HG03064 (cell line): Measurements from ENCODE around the gene AVPR1A.
"Not testable (repeated sequence)": the region's sequence is repeated elsewhere in the genome, so short reads cannot be mapped to it uniquely, and the experiment has no call there.

Experiments
- ATAC-seq: cut with Tn5 transposase; IDR thresholded peaks from one replicate; pipeline ENCODE4 v1.9.1; 2021; ENCODE audit warnings: low read depth; ENCODE audit not compliant: unreplicated experiment

AVPR1A gene

DNA sequence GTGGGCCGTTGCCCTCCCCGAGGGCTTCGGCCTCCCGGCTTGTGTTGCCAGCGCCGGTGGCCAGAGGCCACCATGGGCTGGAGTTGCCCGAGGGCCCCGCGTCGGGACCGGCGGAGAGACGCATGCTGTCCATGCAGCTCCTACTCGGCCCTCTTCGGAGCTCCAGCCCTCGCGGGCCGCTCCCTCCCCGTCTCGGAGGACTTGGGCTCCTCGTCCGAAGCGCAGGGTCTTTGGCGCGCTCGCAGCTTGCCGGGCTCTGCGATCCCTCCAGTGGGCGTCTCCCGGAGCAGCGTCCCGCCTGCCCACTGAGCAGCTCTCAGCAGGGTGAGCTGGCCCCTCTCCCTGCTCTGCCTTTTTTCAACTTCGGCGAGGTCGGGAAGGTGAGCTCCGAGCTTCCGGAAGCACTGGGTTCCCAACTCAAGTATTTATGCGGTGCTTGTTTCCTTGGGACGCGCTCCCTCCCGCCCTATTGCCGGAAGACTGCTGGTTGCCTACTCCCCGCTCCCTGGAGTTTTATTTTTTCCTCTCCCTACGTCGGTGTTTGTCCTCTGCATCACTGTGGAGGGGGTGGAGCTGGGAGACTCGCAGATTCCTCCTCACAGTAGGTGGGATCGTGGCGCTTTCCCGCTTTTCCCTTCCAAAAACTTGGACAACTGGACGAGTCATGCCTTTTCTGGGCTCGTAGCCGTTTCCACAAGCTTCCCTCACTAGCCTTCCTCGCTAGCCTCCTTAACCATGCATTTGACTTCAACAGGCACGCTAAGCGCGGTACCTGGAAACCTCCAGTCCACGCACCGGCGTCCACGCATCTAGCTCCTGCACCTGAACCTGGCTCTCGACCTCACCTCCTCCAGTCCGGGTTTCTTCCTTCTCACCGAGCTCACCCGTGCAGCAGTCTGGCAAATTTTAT is at the start of gene AVPR1A:
TSS of gene AVPR1A (minus strand) at position 489 of the 910 bp plus-strand sequence. CDS start at position 124, 365 bp downstream.
- ATAC-seq, result no peak

DNA sequence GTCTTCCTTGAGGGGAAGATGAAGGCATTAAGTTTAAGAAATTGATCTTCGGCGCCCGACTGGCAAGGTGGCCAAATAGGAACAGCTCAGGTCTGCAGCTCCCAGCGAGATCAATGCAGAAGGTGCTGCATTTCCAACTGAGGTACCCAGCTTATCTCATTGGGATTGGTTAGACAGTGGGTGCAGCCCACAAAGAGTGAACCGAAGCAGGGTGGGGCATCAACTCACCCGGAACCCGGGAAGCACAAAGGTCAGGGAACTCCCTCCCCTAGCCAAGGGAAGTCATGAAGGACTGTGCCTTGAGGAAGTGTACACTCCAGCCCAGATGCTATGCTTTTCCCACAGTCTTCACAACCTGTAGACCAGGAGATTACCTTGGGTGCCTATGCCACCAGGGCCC is 45.2 kb upstream of the AVPR1A start:
- no peak for ATAC-seq

DNA sequence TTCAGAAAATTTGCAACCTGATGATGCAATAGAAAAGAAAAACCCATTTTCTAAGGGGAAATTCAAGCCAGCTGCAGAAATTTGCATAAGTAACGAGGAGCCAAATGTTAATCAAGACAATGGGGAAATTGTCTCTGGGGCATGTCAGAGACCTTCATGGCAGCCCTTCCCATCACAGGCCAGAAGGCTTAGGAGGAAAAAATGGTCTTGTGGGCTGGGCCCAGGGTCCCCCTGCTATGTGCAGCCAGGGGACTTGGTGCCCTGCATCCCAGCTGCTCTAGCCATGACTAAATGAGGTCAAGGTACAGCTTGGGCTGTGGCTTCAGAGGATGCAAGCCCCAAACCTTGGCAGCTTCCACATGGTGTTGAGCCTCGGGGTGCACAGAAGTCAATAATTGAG is 28.2 kb upstream of the AVPR1A start:
- no peak for ATAC-seq

DNA sequence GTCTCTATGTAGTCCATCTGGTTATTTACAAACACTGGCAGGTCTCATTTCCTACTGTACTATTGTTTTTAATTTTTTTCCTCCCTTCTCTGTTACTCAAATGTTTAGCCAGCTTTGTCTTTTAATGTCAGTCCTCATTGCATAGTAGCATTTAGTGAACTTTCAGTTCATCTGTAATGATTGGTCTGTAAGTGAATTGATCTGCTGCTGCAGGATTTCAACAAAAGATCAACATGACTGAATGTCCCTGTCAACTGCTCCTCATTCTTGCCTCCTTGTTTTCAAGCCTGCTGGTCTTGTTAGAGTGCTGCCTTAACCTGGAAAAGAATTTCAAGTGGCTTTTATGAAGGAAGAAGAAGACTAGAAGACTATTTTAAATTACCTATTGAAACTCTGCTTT is 19.3 kb upstream of the AVPR1A start:
- no peak for ATAC-seq

DNA sequence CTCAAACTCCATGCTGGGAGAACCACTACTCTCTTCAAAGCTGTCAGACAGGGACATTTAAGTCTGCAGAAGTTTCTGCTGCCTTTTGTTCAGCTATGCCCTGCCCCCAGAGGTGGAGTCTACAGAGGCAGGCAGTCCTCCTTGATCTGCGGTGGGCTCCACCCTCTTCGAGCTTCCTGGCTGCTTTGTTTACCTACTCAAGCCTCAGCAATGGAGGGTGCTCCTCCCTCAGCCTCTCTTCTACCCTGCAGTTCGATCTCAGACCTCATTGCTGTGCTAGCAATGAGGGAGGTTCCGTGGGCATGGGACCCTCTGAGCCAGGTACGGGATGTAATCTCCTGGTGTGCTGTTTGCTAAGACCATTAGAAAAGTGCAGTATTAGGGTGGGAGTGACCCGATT is 16.7 kb upstream of the AVPR1A start:
- not testable (repeated sequence) for ATAC-seq

DNA sequence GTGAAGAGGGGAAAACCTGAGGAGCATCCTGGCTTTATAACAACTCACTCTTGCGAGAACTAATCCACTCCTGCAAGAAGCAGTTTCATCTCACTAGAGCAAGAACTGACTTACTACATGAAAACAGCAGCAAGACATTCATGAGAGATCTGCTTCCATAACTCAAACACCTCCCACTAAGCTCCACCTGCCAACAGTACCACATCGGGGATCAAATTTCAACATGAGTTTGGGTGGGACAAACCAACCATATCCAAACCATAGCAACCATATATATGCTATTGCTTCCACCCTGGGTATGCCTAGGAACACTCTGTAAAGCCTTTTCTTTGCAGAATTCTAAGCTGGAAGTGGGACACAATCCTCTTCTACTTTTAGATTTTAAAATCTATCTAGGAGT is 13.9 kb upstream of the AVPR1A start:
- no peak for ATAC-seq

DNA sequence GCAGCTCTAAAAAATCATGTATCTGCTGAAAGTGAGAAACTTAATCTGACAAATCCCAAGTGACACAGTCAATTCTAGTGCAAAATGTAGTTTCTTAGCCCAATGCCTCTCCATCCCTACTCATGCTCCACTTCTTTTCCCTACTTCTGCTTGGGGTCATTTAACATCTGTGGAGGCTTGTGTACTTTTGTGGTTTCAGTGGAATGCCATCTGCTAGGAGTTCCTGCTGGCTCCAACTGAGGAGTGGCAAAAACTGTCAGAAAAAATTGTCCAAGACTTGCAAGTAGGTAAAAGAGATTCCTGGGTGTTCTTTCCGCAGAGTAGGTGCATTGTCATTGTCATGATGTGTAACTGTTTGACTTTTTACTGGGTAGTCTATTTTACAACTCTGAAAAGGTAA is 12.5 kb upstream of the AVPR1A start:
- ATAC-seq, result no peak

DNA sequence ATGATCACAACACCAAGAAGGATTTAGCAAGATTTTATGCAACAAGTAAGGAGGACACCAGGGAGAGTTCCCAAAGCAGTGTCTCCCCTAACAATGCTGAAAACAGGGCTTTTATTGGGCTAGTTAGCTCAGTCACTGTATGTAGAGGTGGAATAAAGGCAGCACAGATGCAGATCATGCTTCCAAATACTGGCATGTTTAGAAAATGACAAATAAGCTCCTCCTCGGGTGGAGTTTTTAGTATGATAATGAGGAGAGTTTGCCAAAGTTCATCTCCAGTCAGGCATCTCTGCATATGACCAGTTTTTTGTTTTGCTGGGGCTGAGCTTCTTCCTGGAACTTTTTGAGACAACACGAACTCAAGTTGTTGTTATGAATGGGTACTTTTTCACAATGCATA is 4.4 kb upstream of the AVPR1A start:
- no peak for ATAC-seq

DNA sequence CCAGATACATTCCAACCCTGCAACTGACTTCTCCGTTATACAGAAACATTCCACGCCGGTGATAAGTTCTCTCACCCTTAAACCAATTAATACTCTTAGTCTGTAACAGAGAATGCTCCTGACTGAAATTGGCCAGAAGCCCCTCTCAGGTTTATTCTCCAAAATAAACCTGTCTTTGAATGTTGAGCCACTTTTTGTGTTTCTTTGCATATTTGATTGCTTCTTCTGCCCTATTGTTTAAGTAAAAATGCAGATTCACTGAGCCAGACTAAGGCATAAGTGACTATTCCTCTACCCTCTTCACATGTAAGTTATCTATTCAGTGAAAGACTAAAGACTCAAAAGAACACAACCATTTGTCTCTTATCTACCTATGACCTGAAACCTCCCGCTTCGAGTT is 3.6 kb upstream of the AVPR1A start:
- no peak for ATAC-seq

DNA sequence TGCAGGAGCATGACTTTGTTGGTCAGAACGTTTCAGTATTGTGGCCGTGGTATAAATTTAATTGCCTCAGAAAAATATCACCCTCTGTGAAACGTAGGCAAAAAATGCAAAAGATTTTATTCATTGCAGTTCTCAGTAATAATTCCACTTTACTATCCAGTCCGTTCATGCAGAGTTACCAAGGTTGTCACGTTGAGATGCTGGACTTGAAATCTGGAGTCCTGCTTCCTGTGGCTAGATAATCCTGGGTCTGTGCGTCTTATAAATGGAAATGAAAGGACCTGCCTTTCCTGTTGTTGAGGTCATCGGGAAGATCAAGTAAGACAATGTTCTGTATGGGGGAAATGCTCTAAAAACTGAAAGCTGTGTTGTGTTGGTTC is 1.3 kb upstream of the AVPR1A start:
- no peak for ATAC-seq

DNA sequence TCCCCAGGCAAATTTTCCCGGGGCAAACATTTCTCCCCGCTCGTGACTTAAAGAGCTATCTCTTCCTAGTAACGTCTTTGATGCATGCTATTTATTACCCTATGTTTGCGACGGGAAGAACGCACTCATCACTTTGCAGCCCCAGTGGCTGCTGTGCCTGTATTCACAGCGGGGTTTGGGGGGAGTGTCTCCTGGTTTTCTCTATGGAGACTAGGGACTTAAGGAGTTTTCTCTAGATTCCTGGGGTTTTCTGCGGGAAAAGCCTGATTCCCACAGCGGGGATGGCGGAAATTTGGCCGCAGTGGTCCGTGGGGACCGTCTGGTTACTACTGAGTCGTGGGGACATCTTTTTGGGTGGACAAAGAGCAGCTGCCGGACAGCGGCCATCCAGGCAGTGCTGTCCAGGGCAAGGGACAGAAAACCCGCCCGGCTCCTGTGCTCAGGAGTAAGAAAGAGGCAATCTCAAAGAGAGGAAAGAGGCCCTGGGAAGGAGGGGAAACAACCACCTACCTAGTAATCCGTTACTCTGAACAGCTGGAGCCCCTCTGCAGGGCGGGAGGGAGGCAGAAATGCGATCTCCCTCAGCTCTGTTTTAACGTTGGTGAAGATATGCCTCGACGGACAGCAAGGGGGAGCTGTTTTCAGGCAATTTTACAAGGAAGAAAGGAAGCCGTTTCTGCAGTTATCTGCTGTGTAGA is 771 bp upstream of the AVPR1A start:
- ATAC-seq, result no peak

DNA sequence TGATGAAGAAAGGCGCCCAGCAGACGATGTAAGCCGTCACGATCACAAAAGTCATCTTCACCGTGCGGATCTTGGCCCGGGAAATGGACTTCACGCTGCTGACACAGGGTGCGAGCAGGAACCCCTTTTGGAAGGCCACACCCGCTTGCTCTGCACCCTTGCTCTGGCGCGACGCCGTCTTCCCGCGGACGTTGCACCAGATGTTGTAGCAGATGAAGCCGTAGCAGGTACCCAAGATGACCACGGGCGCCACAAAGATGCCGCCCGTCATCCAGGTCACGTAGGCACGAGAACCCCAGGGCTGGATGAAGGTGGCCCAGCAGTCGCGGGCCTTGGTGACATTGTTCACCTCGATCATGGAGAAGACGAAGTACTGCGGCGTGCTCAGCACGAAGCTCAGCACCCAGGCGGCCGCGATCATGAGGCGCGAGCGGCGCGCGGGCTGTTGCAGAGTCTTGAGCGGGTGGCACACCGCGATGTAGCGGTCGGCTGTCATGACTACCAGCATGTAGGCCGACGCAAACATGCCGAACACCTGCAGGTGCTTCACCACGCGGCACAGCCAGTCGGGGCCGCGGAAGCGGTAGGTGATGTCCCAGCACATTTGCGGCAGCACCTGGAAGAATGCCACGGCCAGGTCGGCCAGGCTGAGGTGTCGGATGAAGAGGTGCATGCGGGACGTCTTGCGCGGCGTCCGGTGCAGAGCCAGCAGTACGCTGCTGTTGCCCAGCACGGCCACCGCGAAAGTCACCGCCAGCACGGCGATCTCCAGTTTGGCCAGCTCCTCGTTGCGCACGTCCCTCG is 890 bp downstream of the AVPR1A start:
- no peak for ATAC-seq

DNA sequence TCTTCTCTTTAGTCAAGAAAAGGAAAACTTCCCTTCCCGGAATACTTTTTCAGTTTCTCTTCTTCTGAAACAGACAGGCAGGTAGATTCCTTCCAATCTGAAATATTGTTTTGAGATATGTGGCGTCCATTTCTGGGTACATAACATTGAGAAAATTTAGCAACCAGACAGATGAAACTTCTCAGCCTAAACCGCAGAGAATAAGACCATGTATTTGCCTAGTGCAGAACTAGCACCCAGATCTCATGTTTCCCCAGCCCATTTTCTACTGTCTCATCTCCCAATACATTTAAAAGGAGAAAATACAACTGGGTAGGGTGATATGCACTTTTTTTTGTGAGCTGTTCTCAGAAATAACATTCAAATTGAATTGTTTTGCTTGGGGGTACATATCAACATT is 6.4 kb downstream of the AVPR1A start:
- ATAC-seq, result no peak

DNA sequence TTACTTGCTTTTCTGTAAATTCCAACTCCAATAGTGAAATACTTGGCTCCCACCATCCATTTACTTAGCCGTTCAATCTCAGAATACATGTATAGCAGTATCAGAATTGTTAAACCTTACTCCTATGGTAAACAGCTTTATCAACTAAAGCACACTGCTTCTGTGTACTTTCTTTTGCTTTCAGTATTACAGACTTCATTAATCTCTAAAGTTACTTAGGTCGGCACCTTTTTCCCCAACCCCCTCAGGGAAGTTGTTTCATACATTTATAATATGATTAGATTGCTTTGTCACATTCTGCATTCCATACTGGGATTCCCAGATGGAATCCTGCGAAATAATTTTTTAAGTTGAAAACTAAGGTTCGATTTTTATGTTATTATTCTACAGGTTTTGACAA is 12.5 kb downstream of the AVPR1A start:
- ATAC-seq, result no peak

DNA sequence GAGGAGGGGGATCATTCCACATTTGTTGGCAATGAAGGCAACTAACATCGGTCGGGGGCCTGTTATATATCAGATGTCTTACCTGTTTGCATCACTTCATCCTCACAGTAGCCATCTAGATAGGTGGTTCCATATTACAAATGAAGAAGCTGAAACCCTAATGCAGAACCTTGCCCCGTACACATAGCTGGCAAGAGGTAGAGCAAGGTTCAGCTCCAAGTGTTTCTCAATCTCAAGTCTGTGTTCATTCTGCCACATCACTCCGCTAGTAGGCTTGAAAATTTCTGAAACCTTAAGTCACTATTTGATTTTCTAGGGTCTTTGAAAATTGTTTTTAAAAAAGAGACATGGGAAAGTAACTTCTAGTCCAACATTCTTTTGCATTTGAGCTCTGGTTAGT is 17.0 kb downstream of the AVPR1A start:
- ATAC-seq, result no peak

DNA sequence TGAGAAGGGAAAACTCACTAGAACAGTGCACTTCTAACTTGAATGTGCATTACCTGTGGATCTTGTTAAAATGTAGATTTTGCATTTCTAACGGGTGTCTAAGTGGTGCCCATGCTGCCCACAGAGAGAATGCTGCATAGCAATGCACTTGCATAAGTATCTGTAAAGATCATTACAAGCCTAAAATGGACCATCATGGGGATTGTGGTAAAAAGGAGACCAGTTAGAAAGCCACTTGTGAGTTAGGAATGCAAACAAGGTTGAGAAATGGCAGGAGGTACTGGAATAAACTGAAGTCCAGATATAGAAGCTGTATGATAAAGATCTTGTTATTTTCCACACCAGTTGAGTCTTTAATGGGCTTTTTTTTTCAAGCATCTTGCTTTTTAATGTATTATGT is 18.8 kb downstream of the AVPR1A start:
- no peak for ATAC-seq

DNA sequence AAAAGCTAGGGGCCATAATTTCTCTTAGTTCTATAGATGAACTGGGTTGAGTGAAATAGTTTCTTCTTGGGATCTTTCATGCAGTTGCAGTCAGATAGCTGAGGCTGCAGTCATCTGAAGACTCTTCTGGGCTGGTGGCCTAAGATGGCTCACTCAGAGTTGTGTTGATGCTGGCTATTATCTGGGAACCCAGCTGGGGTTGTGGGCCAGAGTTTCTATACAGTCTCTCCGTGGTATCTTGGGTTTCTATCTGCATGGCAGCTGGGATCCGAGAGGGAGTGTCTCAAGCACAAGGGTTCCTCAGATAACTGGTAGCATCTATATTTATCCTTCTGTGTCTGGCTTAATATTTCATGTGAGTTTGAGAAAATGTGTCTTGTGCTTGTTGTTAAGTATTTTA is 21.1 kb downstream of the AVPR1A start:
- no peak for ATAC-seq

DNA sequence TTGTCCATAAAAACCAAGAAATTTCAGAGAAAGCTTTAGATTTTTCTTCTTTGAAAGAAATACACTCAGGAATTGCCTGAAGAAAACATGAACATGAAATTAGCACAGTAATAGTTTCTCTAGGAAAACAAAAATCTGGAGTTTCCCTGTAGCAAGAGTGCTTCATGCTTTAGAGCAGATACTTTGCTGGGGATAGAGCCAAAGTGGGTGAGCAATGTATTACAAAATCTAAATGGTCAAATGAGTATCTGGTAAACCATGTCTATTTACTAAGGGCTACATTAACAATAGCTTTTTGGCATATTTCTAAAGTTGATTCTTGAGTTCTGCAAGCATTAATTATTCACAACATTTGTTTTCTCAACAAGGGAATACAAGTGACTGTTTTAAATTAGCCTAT is 26.2 kb downstream of the AVPR1A start:
- no peak for ATAC-seq

DNA sequence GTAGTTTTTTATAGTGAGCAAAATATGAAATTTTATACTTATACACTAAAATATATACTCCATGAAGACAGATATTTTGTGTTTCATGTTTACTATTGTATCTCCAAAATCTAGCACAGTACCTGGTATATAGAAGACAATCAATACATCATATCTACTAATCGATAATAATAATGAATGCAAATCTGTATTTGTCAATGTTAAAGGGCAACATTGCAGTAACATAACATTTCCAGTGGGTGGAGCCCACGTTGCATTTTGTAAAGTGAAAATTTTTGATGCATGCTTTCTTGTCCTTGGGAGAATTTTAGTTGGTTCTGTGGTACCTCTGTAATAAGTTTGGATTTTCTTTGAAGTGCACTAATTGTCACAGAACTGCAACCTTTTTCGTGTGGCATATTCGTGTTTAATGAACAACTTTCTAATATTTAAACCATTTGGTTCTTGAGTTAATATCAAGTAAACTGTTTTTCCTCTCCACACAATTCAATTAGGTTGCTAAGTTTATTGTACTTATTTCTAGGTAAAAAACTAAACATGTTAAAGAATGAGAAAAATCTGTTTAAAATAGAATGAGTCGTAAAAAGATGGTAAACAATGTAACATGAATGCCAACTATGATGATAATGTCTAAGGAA is 47.4 kb downstream of the AVPR1A start:
- ATAC-seq, result no peak

DNA sequence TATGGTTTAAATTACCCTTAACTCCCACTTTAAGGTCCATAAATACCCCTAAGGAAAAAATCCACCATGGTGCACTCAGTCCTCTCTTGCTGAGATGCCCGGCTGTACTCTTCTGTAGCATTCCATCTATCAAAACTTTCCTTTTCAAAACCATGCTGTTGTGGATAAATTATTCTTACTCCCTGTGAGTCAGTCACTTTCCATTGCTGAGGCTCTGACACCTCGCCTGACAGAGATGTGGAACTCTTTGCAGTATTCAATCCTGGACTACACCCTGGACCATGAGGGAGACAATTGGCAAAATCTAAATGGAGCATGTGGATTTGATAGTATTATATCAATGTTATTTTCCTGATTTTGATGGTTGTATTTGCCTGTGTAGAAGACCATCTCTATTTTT is 49.1 kb downstream of the AVPR1A start:
- ATAC-seq, result no peak

DNA sequence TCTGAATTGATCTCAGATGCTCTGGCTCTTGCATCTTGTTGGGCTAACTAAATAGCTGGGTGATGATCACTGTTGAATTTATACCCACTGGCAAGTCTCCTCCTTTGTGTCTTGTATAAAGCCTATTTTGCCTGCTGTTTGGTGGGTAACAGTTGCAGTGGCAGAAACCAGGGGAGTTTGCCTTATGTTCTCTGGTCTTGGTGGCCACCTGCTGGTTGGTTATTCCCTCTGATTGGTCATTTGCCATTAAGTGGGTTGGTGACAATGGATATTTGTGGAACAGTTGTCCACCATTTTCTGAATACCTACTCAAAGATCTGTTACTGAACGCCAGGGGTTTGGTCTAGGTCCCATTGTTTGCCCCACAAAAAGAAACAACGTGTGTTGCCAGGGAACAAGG is 52.1 kb downstream of the AVPR1A start:
- ATAC-seq, result no peak
